ENCODE data around the gene EFEMP1. TPM values are rescaled to one million over a fixed set of nuclear protein-coding genes. Genes with fewer than 3 reads are reported as not detected.

Gene EFEMP1
- total and polyA plus RNA-seq, 8 donors, result 7.0 to 50.8 (median 21.0) TPM

DNA sequence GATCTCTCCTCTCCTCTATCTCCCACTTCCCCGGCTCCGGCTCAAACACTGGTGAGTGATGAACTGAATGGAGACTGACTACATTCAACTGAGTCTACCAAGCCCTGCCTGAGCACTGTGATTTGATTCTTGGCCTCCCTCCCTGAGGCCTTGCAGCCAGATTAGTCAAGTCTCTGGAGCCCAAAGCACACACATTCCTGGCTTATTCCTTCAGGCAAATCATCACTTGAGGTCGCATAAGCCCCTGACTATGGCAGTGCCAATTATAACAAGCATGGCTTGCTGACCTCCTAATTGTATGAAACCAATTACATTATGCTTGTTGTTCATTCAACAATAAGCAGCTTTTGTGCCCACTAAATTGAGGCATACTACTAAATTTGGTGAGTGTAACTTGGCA is 34.6 kb downstream of the EFEMP1 start:
- Histone ChIP-seq H3K4me1 (peaks cover 0 to 25% (median 23%) of the 10 kb centered on the region in 3 donors), H3K36me3 (no peaks in the 10 kb centered on the region), H3K9me3 (no peaks in the 10 kb centered on the region), H3K4me3 (no peak overlapping the region), H3K27ac (no peak overlapping the region), H3K27me3 (no peaks in the 10 kb centered on the region)
- FAIRE-seq (no peak), DNase-seq (no peak), ATAC-seq (no peak)
- 92 to 97% methylated on average over 3 of the region's 3 CpGs for WGBS, 2 donors
- TF ChIP-seq CTCF (IDR thresholded peaks at IDR 0.05), result no peak
- intact Hi-C loops (cut with DNase I), result no loop called here

GRCh38 chr2:55887901-55888624 is 35.5 kb downstream of the EFEMP1 start:
- WGBS, 2 donors, result 74 to 82% methylated on average over 7 of the region's 7 CpGs
- Histone ChIP-seq H3K27ac (no peak overlapping the region), H3K4me1 (peaks cover 0 to 25% (median 23%) of the 10 kb centered on the region in 3 donors), H3K4me3 (no peak overlapping the region), H3K27me3 (no peaks in the 10 kb centered on the region), H3K9me3 (no peaks in the 10 kb centered on the region), H3K36me3 (no peaks in the 10 kb centered on the region)
- peak in 2 of 4 donors; percentile 18 to 23 for ATAC-seq
- no peak for DNase-seq
- no peak for TF ChIP-seq CTCF (IDR thresholded peaks at IDR 0.05)
- intact Hi-C loops (cut with DNase I), result no loop called here
- no peak for FAIRE-seq

- intact Hi-C loops (cut with DNase I), result no loop called here
- Histone ChIP-seq H3K9me3 (no peaks in the 10 kb centered on the region), H3K36me3 (no peaks in the 10 kb centered on the region), H3K4me3 (no peak overlapping the region), H3K4me1 (peaks cover 0 to 23% (median 23%) of the 10 kb centered on the region in 3 donors), H3K27me3 (no peaks in the 10 kb centered on the region), H3K27ac (peak overlapping the region in 1 of 4 donors; percentile 24)
- FAIRE-seq (no peak), DNase-seq (no peak), ATAC-seq (peak in 2 of 4 donors; percentile 57 to 60)
- 19 to 28% methylated on average over 2 of the region's 2 CpGs for WGBS, 2 donors
- TF ChIP-seq CTCF (IDR thresholded peaks at IDR 0.05), result no peak
These were observed 36.2 kb downstream of the EFEMP1 start for GRCh38 chr2:55887351-55887750.

DNA sequence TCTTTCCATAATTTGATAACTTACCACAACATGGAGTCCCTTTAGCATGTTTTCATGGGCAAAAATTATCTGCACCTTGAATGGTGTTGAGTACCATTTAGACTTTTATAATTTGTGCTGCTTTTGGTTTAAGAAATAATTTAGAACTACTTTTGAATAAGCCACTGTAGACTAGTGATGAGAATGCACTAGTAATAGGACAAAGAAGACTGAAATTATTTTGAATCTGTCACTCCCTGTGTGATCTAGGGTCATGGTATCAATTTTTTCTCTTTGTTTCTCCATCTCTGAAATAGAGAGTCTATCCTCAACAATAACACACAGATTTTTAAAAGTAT is 37.7 kb downstream of the EFEMP1 start:
- Histone ChIP-seq H3K9me3 (no peaks in the 10 kb centered on the region), H3K4me3 (no peak overlapping the region), H3K4me1 (peaks cover 0 to 23% (median 14%) of the 10 kb centered on the region in 3 donors), H3K27me3 (no peaks in the 10 kb centered on the region), H3K36me3 (no peaks in the 10 kb centered on the region), H3K27ac (peak overlapping the region in 2 of 4 donors; percentile 50 to 53)
- intact Hi-C loops (cut with DNase I), result no loop called here
- no peak for TF ChIP-seq CTCF (IDR thresholded peaks at IDR 0.05)
- peak in 2 of 4 donors; percentile 6 to 21 for ATAC-seq
- no peak for DNase-seq
- no peak for FAIRE-seq

All from pancreas (tissue), 10 donors.